HG03457 (cell line): Measurements from ENCODE around the gene TSEN34.
"Not testable (repeated sequence)": the region's sequence is repeated elsewhere in the genome, so short reads cannot be mapped to it uniquely, and the experiment has no call there.

ENCODE experiments used
- ATAC-seq: cut with Tn5 transposase; IDR thresholded peaks from one replicate; pipeline ENCODE4 v1.9.1; 2021; ENCODE audit warnings: moderate number of reproducible peaks; ENCODE audit not compliant: unreplicated experiment

TSEN34 gene

GRCh38 chr19:54207983-54208783 is 17.1 kb downstream of the TSEN34 start:
- ATAC-seq: no peak

GRCh38 chr19:54208784-54209057 is 17.6 kb downstream of the TSEN34 start:
- no peak for ATAC-seq

GRCh38 chr19:54209058-54209810 is 18.1 kb downstream of the TSEN34 start:
- no peak for ATAC-seq

- no peak for ATAC-seq
Measured at GRCh38 chr19:54209811-54210494, 18.8 kb downstream of the TSEN34 start.

- no peak for ATAC-seq
Measured at GRCh38 chr19:54211235-54211634, 20.1 kb downstream of the TSEN34 start.

GRCh38 chr19:54214217-54214616 is 23.1 kb downstream of the TSEN34 start:
- not testable (repeated sequence) for ATAC-seq

GRCh38 chr19:54214734-54215133 is 23.6 kb downstream of the TSEN34 start:
- not testable (repeated sequence) for ATAC-seq

GRCh38 chr19:54216869-54217268 is 25.8 kb downstream of the TSEN34 start:
- no peak for ATAC-seq

- not testable (repeated sequence) for ATAC-seq
Measured at GRCh38 chr19:54217517-54218247, 26.6 kb downstream of the TSEN34 start.

GRCh38 chr19:54218259-54218658 is 27.2 kb downstream of the TSEN34 start:
- ATAC-seq: no peak

GRCh38 chr19:54218960-54219661 is 28.0 kb downstream of the TSEN34 start:
- ATAC-seq: no peak

- not testable (repeated sequence) for ATAC-seq
Measured at GRCh38 chr19:54219702-54220101, 28.6 kb downstream of the TSEN34 start.

GRCh38 chr19:54221947-54222346 is 30.8 kb downstream of the TSEN34 start:
- not testable (repeated sequence) for ATAC-seq

GRCh38 chr19:54222474-54223276 is 31.6 kb downstream of the TSEN34 start, which contains the start of gene LILRB3:
Gene LILRB3, minus strand, starts transcription at chr19:54223007. Its CDS starts 31 bp downstream, at chr19:54222976.
- not testable (repeated sequence) for ATAC-seq

GRCh38 chr19:54223277-54223936 is 32.3 kb downstream of the TSEN34 start:
- not testable (repeated sequence) for ATAC-seq

- ATAC-seq: not testable (repeated sequence)
Measured at GRCh38 chr19:54223937-54224281, 32.8 kb downstream of the TSEN34 start.

- not testable (repeated sequence) for ATAC-seq
Measured at GRCh38 chr19:54224619-54225018, 33.5 kb downstream of the TSEN34 start.

GRCh38 chr19:54229146-54229545 is 38.0 kb downstream of the TSEN34 start:
- no peak for ATAC-seq

- no peak for ATAC-seq
Measured at GRCh38 chr19:54230031-54230430, 38.9 kb downstream of the TSEN34 start.
